T-helper 22 cell (primary cell): ENCODE data around the gene PRSS8.
"Not testable (repeated sequence)": the region's sequence is repeated elsewhere in the genome, so short reads cannot be mapped to it uniquely, and the experiment has no call there.

ENCODE experiments used
- DNase-seq: peaks from one replicate; pipeline ENCODE4 v3.0.0-alpha.2; 2020; ENCODE audit warnings: low read depth

Gene PRSS8

GRCh38 chr16:31105677-31106213 is 29.8 kb downstream of the PRSS8 start:
- DNase-seq = peak; percentile 48

- not testable (repeated sequence) for DNase-seq
Observed at GRCh38 chr16:31100876-31101641, 34.5 kb downstream of the PRSS8 start.

GRCh38 chr16:31099860-31100638 is 35.5 kb downstream of the PRSS8 start:
- no peak for DNase-seq

GRCh38 chr16:31094424-31095120 is 41.0 kb downstream of the PRSS8 start, which contains the start of gene VKORC1:
Gene VKORC1 (minus strand): TSS chr16:31094797. CDS start chr16:31094729, 68 bp downstream.
- DNase-seq = peak; percentile 83

GRCh38 chr16:31094088-31094423 is 41.5 kb downstream of the PRSS8 start:
- DNase-seq = no peak

- no peak for DNase-seq
Observed at GRCh38 chr16:31093132-31093703, 42.3 kb downstream of the PRSS8 start.

- no peak for DNase-seq
Observed at GRCh38 chr16:31092330-31092729, 43.2 kb downstream of the PRSS8 start.

- no peak for DNase-seq
Observed at GRCh38 chr16:31090540-31090939, 45.0 kb downstream of the PRSS8 start.

- DNase-seq = no peak
Observed at GRCh38 chr16:31089199-31089598, 46.3 kb downstream of the PRSS8 start.

- no peak for DNase-seq
Observed at GRCh38 chr16:31088459-31089183, 46.9 kb downstream of the PRSS8 start, which contains the start of gene PRSS53. Gene PRSS53 (minus strand): TSS chr16:31088943. CDS start chr16:31088809, 134 bp downstream.

GRCh38 chr16:31087971-31088370 is 47.6 kb downstream of the PRSS8 start:
- no peak for DNase-seq

- DNase-seq = no peak
Observed at GRCh38 chr16:31087481-31087880, 48.0 kb downstream of the PRSS8 start.

- DNase-seq = no peak
Observed at GRCh38 chr16:31086629-31086906, 49.0 kb downstream of the PRSS8 start.

- no peak for DNase-seq
Observed at GRCh38 chr16:31085873-31086628, 49.5 kb downstream of the PRSS8 start.

GRCh38 chr16:31085411-31085810 is 50.1 kb downstream of the PRSS8 start:
- DNase-seq = no peak

GRCh38 chr16:31084584-31085302 is 50.8 kb downstream of the PRSS8 start:
- DNase-seq = no peak

GRCh38 chr16:31083981-31084380 is 51.5 kb downstream of the PRSS8 start:
- no peak for DNase-seq

GRCh38 chr16:31083556-31083955 is 52.0 kb downstream of the PRSS8 start:
- DNase-seq = no peak

GRCh38 chr16:31083081-31083480 is 52.4 kb downstream of the PRSS8 start:
- no peak for DNase-seq
